HepG2 (cell line): ENCODE data around the gene NAPB. TPM values are rescaled to one million over a fixed set of nuclear protein-coding genes. Genes with fewer than 3 reads are reported as not detected.
A peak's percentile ranks its signal among the peaks of the same experiment; 100 is the strongest.

Experiments
- AGO2 ChIP-seq: fragments of 200-400 bp; formaldehyde crosslinking; optimal IDR thresholded peaks from 2 replicates; pipeline ENCODE3; 2017; ENCODE audit warnings: mild to moderate bottlenecking, low read depth, low read length, moderate library complexity
- CREB1 ChIP-seq, 2 experiments: fragments of 450-650 bp in 1 of 2; IDR thresholded peaks; 2 replicates each; pipeline ENCODE4 v1.6.1; 2016 to 2017; ENCODE audit warnings: control low read depth in 1 of 2, mild to moderate bottlenecking in 1 of 2, missing compliant biosample characterization in 1 of 2, missing genetic modification characterization in 1 of 2
- HNF4A ChIP-seq: sonication (generic); formaldehyde crosslinking; IDR thresholded peaks from 2 replicates; pipeline ENCODE4 v1.4.0; 2020; ENCODE audit warnings: missing genetic modification reagents
- HNRNPL ChIP-seq: fragments of 200-400 bp; formaldehyde crosslinking; IDR thresholded peaks from 2 replicates; pipeline ENCODE4 v1.6.1; 2017; ENCODE audit warnings: mild to moderate bottlenecking, low read depth, low read length
- KDM2A ChIP-seq: sonication (generic); formaldehyde crosslinking; IDR thresholded peaks from 2 replicates; pipeline ENCODE4 v1.4.0; 2020; ENCODE audit warnings: low read depth, missing genetic modification reagents, borderline replicate concordance
- NFIC ChIP-seq: IDR thresholded peaks from 2 replicates; pipeline ENCODE4 v1.6.1; 2012; ENCODE audit warnings: mild to moderate bottlenecking, low read length, inconsistent platforms
- POGK ChIP-seq: sonication (generic); formaldehyde crosslinking; conservative IDR thresholded peaks from 2 replicates; pipeline ENCODE4 v1.8.0; 2022; ENCODE audit warnings: mild to moderate bottlenecking, moderate library complexity, missing genetic modification reagents
- POLR2AphosphoS2 ChIP-seq: IDR thresholded peaks from 2 replicates; pipeline ENCODE4 v1.6.1; 2011; ENCODE audit warnings: low read depth, low read length, improper control_type of control experiment
- SIX1 ChIP-seq: sonication (generic); formaldehyde crosslinking; IDR thresholded peaks from 2 replicates; pipeline ENCODE4 v1.4.0; 2020; ENCODE audit warnings: missing genetic modification reagents, borderline replicate concordance
- SKIL ChIP-seq: sonication (generic); formaldehyde crosslinking; IDR thresholded peaks from 2 replicates; pipeline ENCODE4 v1.8.0; 2022; ENCODE audit warnings: missing genetic modification reagents, mild to moderate bottlenecking, moderate library complexity, borderline replicate concordance
- SOX6 ChIP-seq, 2 experiments: fragments of 450-650 bp in 1 of 2; sonication (generic) in 1 of 2; formaldehyde crosslinking in 1 of 2; IDR thresholded peaks; 2 replicates each; pipeline versions ENCODE4 v1.4.0 to v1.6.1; 2017 to 2020; ENCODE audit warnings: antibody characterized with exemption in 1 of 2, mild to moderate bottlenecking in 1 of 2, missing genetic modification reagents in 1 of 2
- SRY ChIP-seq: sonication (generic); formaldehyde crosslinking; IDR thresholded peaks from 2 replicates; pipeline ENCODE4 v1.8.0; 2022; ENCODE audit warnings: mild to moderate bottlenecking, missing genetic modification reagents
- UBTF ChIP-seq: sonication (generic); formaldehyde crosslinking; IDR thresholded peaks from 2 replicates; pipeline ENCODE4 v1.4.0; 2020; ENCODE audit warnings: mild to moderate bottlenecking, missing genetic modification reagents
- ZEB1 ChIP-seq: IDR thresholded peaks from 2 replicates; pipeline ENCODE4 v1.6.1; 2012; ENCODE audit warnings: mild to moderate bottlenecking, low read depth, inconsistent platforms; ENCODE audit not compliant: insufficient replicate concordance
- ZNF101 ChIP-seq: sonication (generic); formaldehyde crosslinking; IDR thresholded peaks from 2 replicates; pipeline ENCODE4 v1.4.0; 2020; ENCODE audit warnings: mild to moderate bottlenecking, low read depth, missing genetic modification reagents, borderline replicate concordance
- ZNF292 ChIP-seq: sonication (generic); formaldehyde crosslinking; IDR thresholded peaks from 2 replicates; pipeline ENCODE4 v1.8.1; 2022; ENCODE audit warnings: mild to moderate bottlenecking, low read depth, missing genetic modification reagents, borderline replicate concordance
- ZNF296 ChIP-seq: sonication (generic); formaldehyde crosslinking; conservative IDR thresholded peaks from 2 replicates; pipeline ENCODE4 v1.5.0; 2020; ENCODE audit warnings: mild to moderate bottlenecking, missing genetic modification reagents
- ZNF460 ChIP-seq: sonication (generic); formaldehyde crosslinking; IDR thresholded peaks from 2 replicates; pipeline ENCODE4 v1.5.1; 2020; ENCODE audit warnings: missing genetic modification reagents, mild to moderate bottlenecking, borderline replicate concordance
- ZNF530 ChIP-seq: sonication (generic); formaldehyde crosslinking; IDR thresholded peaks from 2 replicates; pipeline ENCODE4 v1.5.0; 2020; ENCODE audit warnings: low read depth, mild to moderate bottlenecking, missing genetic modification reagents
- ZSCAN12 ChIP-seq: sonication (generic); formaldehyde crosslinking; IDR thresholded peaks from 2 replicates; pipeline ENCODE4 v1.9.0; 2021; ENCODE audit warnings: mild to moderate bottlenecking, missing genetic modification reagents
- polyA plus RNA-seq, 8 experiments: library from polyadenylated mRNA; depleted of rRNA in 3 of 8; stranded (reverse) in 7 of 8; unstranded in 1 of 8; fragments of >200 nt; fragmentation: Illumina TruSeq in 4 of 8; extraction: Trizol in 4 of 8; gene quantifications; 2 replicates each; pipeline versions ENCODE4 v1.2.1 to v1.2.3, GENCODE V29; 2011 to 2016; ENCODE audit warnings: low read depth in 4 of 8, missing spikeins in 1 of 8, mixed read lengths in 1 of 8; ENCODE audit not compliant: insufficient read depth in 1 of 8
- total RNA-seq, 5 experiments: library from RNA; depleted of rRNA; stranded (reverse); fragments of >200 nt; fragmentation: Illumina TruSeq; extraction: Trizol; gene quantifications; 2 replicates each; pipeline ENCODE4 v1.2.3, GENCODE V29; 2016; ENCODE audit warnings: low read depth in 1 of 5

NAPB gene
- total and polyA plus RNA-seq, 2 of the 13 experiments (the other 11 are each of a cell fraction or from before 2014, with no cell fraction given) = 15.2 to 16.1 TPM

- TF ChIP-seq SOX6 (IDR thresholded peaks at IDR 0.05) (no peak), SOX6 (CRISPR knock-in tag; IDR thresholded peaks at IDR 0.05) (no peak), POLR2AphosphoS2 (no peak), NFIC (0 out of 2 replicates have a peak, but pooled peaks have one; percentile 46), ZNF530 (CRISPR knock-in tag) (no peak), HNRNPL (no peak), ZNF460 (CRISPR knock-in tag) (no peak), SRY (CRISPR knock-in tag) (no peak), KDM2A (CRISPR knock-in tag) (no peak), POGK (CRISPR knock-in tag) (no peak), ZNF296 (CRISPR knock-in tag) (no peak), ZSCAN12 (0 out of 2 replicates have a peak, but pooled peaks have one; percentile 1), ZNF101 (CRISPR knock-in tag) (no peak), HNF4A (CRISPR knock-in tag) (0 out of 2 replicates have a peak, but pooled peaks have one; percentile 8), CREB1 (IDR thresholded peaks at IDR 0.05) (no peak), CREB1 (CRISPR knock-in tag; IDR thresholded peaks at IDR 0.05) (no peak), SIX1 (no peak), AGO2 (no peak), SKIL (CRISPR knock-in tag) (no peak), UBTF (CRISPR knock-in tag) (no peak), ZNF292 (no peak), ZEB1 (no peak)
These were observed 71.7 kb downstream of the NAPB start (continued) for GRCh38 chr20:23349338-23350195.
